ENCODE measurements around the gene TRAF3.

Gene TRAF3, protein sequence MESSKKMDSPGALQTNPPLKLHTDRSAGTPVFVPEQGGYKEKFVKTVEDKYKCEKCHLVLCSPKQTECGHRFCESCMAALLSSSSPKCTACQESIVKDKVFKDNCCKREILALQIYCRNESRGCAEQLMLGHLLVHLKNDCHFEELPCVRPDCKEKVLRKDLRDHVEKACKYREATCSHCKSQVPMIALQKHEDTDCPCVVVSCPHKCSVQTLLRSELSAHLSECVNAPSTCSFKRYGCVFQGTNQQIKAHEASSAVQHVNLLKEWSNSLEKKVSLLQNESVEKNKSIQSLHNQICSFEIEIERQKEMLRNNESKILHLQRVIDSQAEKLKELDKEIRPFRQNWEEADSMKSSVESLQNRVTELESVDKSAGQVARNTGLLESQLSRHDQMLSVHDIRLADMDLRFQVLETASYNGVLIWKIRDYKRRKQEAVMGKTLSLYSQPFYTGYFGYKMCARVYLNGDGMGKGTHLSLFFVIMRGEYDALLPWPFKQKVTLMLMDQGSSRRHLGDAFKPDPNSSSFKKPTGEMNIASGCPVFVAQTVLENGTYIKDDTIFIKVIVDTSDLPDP

DNA sequence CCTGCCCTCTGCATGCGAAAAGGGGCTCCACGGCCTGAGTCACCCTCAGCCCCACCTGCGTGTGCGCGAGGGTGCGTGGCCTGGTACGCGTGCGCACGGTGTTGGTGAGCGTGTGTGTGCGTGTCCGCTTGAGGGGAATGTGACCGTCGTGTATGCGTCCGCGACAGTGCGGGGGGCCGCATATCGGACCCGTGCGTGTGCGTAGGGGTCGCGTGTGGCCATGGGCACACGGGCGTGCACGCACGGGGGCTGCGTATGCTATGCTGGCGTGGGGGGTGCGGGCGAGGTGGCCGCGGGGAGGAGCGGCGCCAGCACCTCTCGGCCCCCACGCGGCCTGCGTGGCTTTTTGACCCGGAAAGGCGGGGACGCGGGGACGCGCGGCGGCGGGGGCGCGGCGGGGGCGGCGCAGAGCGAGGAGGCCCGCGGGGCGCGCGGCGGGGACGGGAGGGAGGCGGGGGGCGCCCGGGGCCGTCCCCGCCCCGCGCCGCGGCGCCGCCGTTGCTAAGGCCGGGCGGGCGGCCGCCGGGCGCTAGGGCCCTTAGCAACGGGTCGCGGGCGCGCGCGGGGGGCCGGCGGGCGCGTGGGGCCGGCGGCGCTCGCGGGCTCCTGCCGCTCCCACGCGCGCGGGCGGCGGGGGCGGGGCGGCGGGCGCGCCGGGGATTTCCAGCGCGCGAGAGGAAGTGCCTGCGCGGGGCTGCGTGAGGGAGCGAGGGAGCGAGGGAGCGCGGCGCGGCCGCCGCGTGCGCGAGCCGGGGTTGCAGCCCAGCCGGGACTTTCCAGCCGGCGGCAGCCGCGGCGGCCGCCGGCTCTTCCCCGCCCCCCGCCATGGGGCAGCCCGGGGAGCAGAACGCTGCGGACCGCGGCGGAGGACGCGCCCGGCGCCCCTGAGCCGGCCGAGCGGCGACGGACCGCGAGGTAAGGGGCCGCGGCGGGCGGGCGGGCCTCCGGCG is at the start of gene TRAF3:
Gene TRAF3 (plus strand): TSS at position 689 of the 950 bp plus-strand sequence. CDS start 92,753 bp downstream, outside the sequence.
- DNase-seq, result peak; percentile 79

DNA sequence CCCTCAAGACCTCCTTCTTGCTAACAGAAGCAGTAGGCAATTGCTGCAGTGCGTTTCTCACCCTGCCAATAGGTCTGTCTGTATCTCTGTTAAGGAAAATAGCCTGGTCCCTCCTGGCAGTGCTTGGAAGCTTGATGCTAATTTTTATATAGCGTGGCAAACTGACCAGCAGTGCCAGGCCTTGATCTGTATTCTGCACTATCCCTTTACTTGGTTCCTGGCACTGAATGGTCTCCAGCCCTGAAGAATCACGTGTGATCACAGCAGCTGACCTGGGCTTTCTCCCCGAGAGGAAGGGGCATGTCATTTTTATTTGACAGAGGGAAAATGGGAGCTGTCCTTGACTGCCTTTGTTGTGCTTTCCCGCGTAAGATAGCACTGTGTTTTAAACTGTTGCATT is 48.7 kb upstream of the TRAF3 start:
- no peak for DNase-seq

DNA sequence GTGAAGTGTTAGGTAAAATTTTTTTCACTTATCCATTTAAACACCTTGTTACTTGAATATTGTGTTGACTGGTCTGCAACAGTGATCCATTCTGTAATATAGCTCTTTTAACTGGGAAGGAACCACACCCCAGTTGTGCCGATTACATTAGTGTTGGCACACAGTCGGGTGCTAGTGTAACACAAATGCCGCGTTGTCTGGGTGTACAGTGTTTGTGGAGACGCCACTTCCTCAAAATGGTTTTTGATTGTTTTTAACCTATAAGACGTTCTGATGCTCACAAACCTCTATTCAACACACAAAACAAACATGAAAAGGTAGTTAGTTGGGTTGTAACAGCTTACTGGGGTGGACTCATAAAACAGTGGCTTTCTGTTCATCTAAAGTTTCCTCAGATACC is 48.0 kb upstream of the TRAF3 start:
- DNase-seq, result no peak

DNA sequence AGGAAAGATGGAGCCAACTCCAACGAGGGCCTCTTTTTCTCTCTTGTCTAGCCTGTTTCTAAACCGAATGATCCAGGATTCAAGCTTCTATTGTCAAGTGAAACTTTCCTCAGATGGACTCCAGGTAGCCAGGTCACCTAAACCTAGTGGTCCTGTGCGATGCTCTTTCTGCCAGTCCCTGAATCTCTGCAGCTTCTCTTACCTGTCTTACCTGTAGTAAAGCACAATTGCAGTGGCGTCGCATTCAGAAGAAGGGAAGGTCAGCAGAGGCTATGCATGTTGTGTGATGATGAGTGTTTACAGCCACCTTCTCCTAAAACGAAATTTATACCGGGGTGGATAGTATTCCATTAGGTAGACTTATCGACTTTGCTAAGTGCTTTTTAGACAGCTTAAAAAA is 47.4 kb upstream of the TRAF3 start:
- DNase-seq, result no peak

DNA sequence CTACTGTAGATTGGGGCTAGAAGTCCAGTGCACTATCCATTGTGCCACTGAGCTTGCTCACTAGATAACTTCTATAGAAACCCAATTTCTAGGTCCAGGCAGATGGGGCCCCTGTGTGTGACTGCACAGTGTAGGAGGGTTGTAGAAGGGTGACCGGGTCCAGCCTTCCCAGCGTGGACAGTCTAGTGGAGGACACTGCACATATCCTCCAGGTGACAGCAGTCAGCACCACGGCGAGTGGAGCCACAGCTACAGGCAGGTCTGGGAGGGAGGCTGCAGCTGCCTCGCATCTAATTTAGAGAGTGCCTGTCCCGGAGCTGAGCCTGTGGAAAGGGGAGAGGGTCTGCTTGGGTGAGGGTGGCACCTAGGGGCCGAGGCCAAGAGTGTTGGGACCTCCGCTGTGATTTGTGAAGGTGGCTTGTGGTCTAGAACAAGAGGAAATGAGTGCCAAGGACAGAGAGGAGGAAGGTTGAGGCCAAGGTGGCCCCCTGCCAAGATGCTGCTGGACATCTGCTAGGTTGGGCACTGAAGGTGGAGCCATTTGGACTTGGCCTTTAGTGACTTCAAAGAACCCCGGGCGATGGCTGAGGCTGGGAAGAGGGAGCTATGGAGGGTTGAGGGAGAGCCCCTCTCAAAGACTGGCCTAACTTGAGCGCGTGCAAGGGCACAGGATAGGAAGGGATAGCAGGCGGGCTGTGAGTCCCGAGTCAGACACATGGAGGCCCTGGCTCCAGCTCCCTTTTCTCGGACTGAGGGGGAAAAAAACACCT is 46.0 kb upstream of the TRAF3 start:
- DNase-seq, result no peak

DNA sequence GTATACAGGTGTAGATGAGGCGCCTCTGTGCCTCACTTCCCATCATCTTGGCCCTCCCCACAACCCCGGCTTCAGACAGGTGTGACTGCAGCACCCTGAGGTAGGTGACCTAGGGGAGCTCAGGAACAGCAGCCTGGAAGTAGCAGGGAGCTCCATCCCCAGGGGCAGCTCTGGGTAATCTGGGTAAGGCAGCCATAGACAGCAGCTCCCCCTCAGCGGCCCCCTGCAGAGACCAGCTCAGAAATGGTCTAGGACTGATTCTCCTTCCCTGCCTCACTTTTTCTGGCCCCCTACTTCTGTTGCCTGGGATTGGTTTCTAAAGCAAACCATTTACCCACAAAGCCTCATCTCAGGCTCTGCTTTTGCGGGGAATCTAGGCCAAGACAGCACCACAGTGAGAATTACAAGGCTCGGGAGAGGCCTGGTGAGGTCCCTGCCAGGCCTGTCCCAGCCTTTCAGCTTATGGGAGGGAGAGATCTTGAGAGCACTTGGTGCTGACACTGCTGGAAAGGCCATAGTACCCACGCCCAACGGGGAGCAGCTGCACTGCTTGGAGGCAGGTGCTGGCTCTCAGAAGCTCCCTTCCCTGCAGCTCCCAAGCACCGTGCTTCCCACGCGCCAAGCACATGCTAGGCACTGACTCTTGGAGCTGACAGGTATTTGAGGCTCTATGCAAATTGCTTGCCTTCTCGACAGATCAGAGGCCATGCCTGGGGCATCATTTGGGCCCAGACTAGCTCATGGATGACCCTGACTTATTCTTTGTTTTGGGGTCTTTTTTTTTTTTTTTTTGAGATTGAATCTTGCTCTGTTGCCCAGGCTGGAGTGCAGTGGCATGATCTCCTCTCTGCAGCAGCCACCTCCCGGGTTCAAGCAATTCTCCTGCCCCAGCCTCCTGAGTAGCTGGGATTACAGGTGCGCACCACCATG is 45.1 kb upstream of the TRAF3 start:
- DNase-seq, result no peak

DNA sequence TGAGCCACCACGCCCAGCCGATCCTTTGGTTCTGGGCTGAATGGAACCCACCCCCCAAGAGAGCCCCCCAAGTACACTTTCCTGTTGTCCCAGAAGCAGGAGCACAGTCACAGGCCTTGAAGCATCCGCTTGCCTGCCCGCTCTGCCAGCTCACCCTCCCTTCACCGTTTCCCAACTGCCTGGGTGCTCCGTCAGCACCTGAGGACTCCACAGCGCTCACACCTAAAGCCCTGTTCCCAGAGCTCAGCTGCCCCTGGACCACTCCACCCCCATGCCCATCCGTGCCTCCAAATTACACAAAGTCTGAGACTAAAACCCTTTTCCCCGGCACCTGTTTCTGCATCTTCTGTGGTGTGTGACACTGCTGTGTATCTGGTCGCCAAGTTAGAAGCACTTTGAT is 44.3 kb upstream of the TRAF3 start:
- no peak for DNase-seq

DNA sequence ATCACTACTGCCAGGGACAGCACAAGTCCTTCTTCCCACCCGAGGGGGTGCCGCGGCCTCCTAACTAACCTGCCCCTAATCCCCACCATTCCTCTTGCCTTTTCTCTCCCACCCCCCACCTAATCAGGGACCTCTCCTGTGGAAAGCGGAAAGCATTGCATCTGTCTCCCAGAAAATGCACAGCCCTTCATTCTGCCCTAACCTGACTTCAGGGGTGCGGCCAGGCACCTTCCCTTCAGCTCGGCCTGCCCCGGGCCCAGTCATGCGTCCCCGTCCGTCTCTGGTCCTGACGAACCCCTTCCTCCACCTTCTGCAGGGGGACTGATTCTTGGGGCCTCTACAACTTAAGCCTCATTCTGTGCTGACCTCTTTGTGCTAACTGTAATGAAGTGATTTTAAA is 43.9 kb upstream of the TRAF3 start:
- no peak for DNase-seq

DNA sequence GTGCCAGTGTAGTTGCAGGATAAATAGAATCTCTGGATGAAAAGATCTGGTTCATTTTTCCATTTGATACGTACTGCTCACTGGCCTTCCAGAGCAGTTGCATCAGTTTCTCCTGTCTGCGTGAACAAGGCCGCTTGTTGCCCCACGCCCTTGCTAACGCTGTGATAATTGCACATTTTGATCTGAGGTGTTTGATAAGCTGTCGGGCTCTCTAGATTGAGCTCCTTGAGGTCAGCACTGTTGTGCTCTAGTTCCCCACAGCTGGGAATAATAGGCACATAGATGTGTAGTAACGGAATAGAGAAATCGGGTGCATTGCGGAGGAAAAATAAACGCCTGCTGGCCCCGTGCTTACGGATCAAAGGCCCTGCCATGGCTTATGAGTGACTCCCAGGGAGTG is 42.8 kb upstream of the TRAF3 start:
- no peak for DNase-seq

DNA sequence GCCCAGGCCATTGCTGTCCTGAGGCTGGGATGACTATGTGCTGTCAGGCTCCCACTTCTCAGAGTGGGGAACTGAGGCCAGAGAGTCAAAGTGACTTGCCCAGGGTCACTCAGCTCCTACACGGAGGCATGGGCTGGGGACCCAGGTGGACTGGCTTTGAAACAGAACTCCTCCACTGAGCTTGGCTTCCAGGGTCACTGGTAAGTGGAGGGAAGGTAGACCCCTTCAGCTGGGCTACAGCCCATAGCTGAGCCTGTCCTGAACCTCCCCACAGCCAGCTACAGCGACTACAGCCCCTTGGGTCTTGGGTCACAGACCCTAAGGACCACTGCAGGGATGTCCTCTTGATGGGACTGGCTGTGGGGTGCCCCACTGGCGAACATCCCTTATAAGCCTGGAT is 40.3 kb upstream of the TRAF3 start:
- no peak for DNase-seq

DNA sequence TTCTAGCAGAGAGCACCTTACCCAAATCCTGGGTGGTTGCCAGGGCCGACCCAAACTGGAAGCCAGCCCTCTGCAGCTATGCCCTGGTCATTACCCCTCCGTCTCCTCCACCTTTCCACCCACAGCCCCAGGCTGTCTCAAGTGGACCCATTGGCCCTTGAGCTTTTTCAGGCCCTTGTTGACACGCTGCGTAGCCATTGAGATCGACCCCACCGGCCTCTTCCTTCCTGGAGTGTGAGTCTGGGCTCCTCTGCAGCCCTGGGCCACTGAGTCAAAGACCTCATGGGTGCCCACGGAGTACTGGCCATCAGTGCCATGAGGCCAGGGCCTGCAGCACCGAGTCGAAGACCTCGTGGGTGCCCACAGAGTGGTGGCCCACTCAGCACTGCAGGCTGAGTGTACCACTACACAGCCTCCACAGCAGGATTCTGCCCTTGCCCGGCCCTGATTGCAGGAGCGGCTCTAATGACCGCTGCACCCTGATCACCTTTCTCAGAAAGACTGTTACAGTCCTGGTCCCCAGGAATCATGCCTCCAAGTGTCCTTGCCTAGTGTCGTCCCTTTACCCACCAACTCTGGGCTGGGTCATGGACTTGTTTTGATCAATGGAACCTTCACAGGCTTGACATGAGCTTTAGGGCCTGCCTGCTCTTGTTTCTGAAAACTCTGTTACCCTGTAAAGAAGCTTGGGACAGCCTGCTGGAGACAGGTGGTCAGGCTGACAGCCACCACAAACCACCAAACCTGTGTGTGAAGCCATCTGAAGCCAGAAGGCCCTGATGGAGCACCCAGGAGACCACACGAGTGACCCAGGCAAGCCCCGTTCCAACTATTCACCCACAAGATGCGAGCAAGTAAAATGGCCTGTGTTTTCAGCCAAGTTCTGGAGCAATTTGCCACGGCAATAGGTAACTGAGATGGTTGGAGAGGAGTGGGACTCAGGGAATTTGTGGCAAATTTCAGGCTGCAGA is 39.6 kb upstream of the TRAF3 start:
- no peak for DNase-seq

DNA sequence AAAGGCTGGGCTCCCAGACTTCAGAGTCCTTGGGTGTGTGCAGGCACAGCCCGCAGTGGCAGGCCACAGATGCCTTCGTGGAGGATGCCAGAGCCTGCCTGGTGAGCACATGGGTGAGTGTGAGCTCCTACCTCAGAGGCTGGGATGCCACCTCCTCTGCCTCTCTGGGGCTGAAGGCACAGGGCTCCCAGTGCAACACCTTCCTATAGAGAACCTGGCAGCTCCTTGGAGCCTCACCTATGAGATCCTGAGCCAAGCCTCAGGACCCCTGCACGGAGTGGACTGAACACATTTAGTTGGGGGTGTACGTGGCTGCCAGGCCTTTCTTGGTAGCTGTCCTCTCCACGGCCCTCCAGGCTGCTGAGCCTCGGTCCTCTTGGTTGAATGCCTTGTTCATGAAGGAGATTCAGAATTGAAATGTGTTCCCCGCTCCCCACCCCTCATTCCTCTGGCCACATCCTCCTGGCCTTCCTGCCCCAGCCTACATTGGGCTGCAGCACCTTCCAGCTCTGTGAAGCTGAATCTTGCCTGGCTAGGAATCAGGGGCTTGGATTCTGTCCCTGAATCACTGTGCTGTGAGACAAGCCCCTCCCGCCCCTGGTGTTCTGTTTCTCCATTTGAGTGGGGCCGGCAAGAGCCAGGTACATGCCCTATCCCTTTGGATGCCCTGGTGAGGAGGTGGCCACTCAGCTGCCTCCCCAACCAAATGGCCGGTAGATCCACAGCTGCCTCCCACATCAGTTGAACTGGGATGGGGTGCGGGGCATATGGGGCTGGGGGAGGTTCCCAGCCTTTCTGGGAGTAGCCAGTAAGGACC is 38.7 kb upstream of the TRAF3 start:
- no peak for DNase-seq

DNA sequence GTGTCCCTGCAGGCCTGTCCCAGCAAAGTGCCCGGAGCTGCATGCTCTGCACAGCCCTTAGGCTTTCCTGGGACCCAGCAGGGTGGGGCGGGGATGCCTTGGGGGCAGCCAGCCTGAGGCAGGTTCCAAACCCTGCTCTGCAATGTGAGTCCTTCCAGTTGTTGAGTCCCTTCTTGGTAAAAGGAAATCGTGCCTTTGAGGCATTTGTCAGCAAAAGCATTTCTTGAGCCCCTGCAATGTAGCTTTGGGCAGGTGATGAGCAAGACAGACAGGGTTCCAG is 38.1 kb upstream of the TRAF3 start:
- DNase-seq, result no peak

DNA sequence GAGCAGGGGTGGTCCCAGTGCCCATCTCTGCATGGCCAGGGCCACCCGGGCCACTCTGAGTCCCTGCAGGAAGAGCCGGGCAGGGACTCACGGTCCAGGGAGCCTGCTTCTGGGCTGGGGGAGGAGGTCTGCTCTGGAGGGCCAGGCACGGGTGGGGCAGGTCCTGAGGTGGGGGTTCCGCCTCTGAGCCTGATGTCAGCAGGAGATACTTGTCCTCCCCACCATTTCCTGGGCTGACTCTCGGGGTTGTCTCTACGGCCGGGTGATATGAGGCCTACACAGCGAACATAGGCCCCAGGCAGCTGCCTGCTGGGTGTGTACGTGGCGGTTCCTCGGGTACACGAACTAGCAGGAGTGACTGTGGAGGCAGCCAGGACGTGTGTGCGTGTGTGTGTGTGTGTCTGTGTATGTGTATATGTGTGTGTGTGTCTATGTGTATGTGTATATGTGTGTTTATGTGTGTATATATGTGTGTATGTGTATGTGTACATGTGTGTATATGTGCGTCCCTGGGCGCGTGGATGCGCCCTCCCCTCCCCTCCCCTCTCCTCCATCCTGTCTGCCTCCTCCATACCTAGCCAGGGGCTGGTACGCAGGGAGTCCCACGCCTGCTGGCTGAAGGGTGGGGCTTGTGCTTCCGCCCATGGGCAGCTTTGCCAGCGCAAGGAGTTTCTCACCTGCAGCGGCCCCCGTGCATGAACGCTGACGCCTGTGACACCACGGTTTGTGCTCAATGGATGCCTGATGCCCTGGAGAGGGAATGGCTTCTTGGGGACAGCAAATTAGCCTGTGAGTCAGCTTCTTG is 30.4 kb upstream of the TRAF3 start:
- no peak for DNase-seq

DNA sequence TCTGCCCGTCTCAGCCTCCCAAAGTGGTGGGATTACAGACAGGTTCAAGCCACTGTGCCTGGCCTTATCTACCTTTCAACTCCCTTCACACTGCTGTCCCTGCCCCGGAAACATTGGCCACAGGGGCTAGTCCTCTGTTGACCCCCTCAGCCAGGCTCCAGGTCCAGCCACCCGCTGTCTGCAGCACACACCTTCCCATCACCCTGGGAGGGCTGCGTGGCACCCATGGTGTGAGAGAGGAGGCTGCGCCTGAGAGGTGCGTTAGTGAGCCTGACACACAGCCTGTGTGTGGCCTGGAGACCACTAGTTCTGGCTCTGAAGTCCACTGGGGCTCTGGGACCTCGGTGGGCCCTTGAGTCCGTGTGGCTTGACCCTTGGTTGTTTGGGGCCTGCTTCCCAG is 28.4 kb upstream of the TRAF3 start:
- no peak for DNase-seq

DNA sequence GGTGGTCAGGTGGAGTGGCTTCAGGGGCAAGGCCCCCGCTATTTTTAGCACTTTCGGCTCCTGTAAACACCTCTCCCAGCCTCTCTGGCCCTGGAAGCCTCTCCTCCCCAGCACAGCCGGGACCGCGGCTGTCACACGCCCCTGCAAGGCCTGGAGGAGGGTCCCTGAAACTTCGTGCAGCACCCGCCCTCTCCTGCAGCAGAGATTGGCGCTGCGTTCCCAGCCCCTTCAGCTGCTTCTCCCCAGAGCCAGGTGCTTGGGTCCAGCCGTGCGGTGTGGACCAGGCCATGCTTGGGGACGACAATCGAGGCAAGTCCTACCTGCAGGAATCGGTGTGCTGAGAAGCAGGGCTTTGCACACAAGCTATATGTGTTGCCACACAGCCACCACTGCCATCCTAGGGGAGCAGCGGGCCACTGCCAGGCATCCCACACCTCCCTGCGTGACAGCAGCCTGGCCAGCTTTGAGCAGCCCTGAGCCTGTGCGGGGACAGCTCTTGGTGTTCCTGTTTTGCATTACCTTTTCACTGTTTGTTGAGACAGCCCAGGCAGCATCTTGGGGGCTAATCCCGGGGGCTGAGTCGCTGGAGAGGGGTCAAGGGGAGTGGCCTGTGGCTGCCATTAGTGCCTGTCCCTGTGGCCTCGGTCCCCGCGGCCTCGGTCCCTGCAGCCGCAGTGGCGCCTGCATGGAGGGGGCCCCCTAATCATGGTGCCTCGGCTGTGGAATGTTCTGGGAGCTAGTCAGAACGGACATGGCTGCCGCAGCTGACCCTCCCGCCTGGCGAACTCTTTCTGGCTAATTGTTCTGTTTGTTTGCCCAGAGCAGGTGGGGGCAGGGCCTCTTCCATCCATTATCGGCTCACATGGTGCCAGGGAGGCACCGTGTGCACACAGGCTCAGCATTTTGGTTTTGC is 27.6 kb upstream of the TRAF3 start:
- no peak for DNase-seq

DNA sequence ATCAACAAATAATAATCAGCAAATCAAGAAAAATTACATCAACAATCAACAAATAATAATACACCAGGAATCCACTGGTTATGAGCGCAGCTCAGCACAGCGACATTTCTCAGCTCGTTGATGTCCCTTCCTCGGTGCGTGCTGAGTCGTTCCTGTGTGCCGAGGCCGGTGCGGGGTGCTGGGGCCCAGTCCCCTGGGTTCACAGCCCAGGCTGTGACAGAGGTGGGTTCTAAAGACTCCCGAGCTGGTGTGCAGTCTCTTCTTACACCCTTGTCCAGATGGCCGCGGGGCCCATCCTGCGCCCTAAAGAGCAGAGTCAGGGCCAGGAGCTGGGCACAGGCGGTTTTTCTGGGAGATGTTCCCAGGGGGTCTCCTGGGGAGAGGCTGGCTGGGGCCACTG is 26.9 kb upstream of the TRAF3 start:
- DNase-seq, result no peak

DNA sequence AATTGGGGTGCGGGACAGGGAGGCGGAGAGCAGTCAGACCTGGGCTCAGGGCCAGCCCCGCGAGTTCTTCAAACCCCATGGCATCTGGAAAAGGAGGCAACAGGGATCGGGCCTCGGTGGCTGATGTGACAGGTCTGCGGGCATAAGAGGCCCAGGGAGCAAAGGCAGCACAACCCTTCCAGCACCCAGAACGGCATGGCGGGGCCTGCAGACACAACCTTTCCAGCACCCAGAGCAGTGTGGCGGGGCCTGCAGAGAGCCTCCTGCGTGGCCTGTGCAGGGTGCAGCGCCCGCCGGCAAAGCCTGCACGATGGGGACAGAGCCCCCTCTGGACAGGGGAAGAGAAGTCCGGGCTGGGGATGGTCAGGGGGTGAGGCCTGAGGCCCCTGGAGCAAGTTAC is 26.2 kb upstream of the TRAF3 start:
- no peak for DNase-seq

Measured in stimulated activated naive CD4-positive, alpha-beta T cell treated with Interleukin-2 at 50 U/mL for 16 hours (primary cell).